ENCODE data around the gene CCDC82.
"Not testable (repeated sequence)": the region's sequence is repeated elsewhere in the genome, so short reads cannot be mapped to it uniquely, and the experiment has no call there.

Gene CCDC82

GRCh38 chr11:96389720-96390487, at the start of gene CCDC82, which contains the start of gene JRKL:
TSS of gene CCDC82 (minus strand) at chr11:96389912. CDS start at chr11:96384747, 5,165 bp downstream.
TSS of gene JRKL (plus strand) at chr11:96390013. CDS start at chr11:96390650, 637 bp downstream.
- DNase-seq: peak; percentile 97

GRCh38 chr11:96432654-96433053, 42.9 kb upstream of the CCDC82 start:
- not testable (repeated sequence) for DNase-seq

GRCh38 chr11:96430668-96431067, 41.0 kb upstream of the CCDC82 start:
- no peak for DNase-seq

- peak; percentile 76 for DNase-seq
Measured at GRCh38 chr11:96424693-96425092, 35.0 kb upstream of the CCDC82 start.

- no peak for DNase-seq
Measured at GRCh38 chr11:96413408-96413807, 23.7 kb upstream of the CCDC82 start.

- no peak for DNase-seq
Measured at GRCh38 chr11:96412761-96413381, 23.2 kb upstream of the CCDC82 start.

GRCh38 chr11:96411412-96411811, 21.7 kb upstream of the CCDC82 start:
- not testable (repeated sequence) for DNase-seq

GRCh38 chr11:96400697-96401096, 11.0 kb upstream of the CCDC82 start:
- DNase-seq: no peak

GRCh38 chr11:96397863-96398262, 8.2 kb upstream of the CCDC82 start:
- DNase-seq: no peak

GRCh38 chr11:96396637-96397036, 6.9 kb upstream of the CCDC82 start:
- DNase-seq: no peak

GRCh38 chr11:96394773-96395172, 5.1 kb upstream of the CCDC82 start:
- DNase-seq: no peak

GRCh38 chr11:96393753-96394348, 4.1 kb upstream of the CCDC82 start:
- peak; percentile 46 for DNase-seq

- DNase-seq: peak; percentile 2
Measured at GRCh38 chr11:96391698-96392307, 2.1 kb upstream of the CCDC82 start.

GRCh38 chr11:96390488-96390792, 728 bp upstream of the CCDC82 start:
- no peak for DNase-seq

- no peak for DNase-seq
Measured at GRCh38 chr11:96388891-96389719, 607 bp downstream of the CCDC82 start.

- no peak for DNase-seq
Measured at GRCh38 chr11:96385187-96385586, 4.5 kb downstream of the CCDC82 start.

GRCh38 chr11:96384156-96384555, 5.6 kb downstream of the CCDC82 start:
- no peak for DNase-seq

- DNase-seq: no peak
Measured at GRCh38 chr11:96376796-96377195, 12.9 kb downstream of the CCDC82 start.

- DNase-seq: no peak
Measured at GRCh38 chr11:96373826-96374225, 15.9 kb downstream of the CCDC82 start.

- no peak for DNase-seq
Measured at GRCh38 chr11:96367342-96367741, 22.4 kb downstream of the CCDC82 start.

GRCh38 chr11:96366024-96366423, 23.7 kb downstream of the CCDC82 start:
- peak; percentile 8 for DNase-seq

- DNase-seq: no peak
Measured at GRCh38 chr11:96365493-96365892, 24.2 kb downstream of the CCDC82 start.

GRCh38 chr11:96361778-96362177, 27.9 kb downstream of the CCDC82 start:
- no peak for DNase-seq
